ENCODE measurements around the gene ASB2.
A peak's percentile ranks its signal among the peaks of the same experiment; 100 is the strongest.

The ASB2 gene

GRCh38 chr14:93984987-93985410 is 8.6 kb upstream of the ASB2 start (continued):
- TF ChIP-seq, protein P1, sequence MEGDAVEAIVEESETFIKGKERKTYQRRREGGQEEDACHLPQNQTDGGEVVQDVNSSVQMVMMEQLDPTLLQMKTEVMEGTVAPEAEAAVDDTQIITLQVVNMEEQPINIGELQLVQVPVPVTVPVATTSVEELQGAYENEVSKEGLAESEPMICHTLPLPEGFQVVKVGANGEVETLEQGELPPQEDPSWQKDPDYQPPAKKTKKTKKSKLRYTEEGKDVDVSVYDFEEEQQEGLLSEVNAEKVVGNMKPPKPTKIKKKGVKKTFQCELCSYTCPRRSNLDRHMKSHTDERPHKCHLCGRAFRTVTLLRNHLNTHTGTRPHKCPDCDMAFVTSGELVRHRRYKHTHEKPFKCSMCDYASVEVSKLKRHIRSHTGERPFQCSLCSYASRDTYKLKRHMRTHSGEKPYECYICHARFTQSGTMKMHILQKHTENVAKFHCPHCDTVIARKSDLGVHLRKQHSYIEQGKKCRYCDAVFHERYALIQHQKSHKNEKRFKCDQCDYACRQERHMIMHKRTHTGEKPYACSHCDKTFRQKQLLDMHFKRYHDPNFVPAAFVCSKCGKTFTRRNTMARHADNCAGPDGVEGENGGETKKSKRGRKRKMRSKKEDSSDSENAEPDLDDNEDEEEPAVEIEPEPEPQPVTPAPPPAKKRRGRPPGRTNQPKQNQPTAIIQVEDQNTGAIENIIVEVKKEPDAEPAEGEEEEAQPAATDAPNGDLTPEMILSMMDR (tag by site-specific recombination; IDR thresholded peaks at IDR 0.05): peak; percentile 82; the same call in 1 of the 2 replicates
- peak; percentile 54; the same call in 1 of the 2 replicates for TF ChIP-seq ZNF394 (tag by site-specific recombination; IDR thresholded peaks at IDR 0.05; ENCODE audit: borderline replicate concordance)
- TF ChIP-seq ZNF24 (tag by site-specific recombination; IDR thresholded peaks at IDR 0.05): peak; percentile 42; the same call in 1 of the 2 replicates
- TF ChIP-seq, protein P2, sequence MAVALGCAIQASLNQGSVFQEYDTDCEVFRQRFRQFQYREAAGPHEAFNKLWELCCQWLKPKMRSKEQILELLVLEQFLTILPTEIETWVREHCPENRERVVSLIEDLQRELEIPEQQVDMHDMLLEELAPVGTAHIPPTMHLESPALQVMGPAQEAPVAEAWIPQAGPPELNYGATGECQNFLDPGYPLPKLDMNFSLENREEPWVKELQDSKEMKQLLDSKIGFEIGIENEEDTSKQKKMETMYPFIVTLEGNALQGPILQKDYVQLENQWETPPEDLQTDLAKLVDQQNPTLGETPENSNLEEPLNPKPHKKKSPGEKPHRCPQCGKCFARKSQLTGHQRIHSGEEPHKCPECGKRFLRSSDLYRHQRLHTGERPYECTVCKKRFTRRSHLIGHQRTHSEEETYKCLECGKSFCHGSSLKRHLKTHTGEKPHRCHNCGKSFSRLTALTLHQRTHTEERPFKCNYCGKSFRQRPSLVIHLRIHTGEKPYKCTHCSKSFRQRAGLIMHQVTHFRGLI (tag by site-specific recombination; IDR thresholded peaks at IDR 0.05): no peak
- no peak for TF ChIP-seq ZNF302 (tag by site-specific recombination; IDR thresholded peaks at IDR 0.05; ENCODE audit: low read depth)
- TF ChIP-seq ZIC2 (tag by site-specific recombination; IDR thresholded peaks at IDR 0.05): peak; percentile 62
- TF ChIP-seq ZNF76 (tag by site-specific recombination; IDR thresholded peaks at IDR 0.05; ENCODE audit: borderline replicate concordance, low read depth): no peak
- TF ChIP-seq ZNF121 (tag by site-specific recombination; IDR thresholded peaks at IDR 0.05): no peak
- no peak for TF ChIP-seq ZNF837 (tag by site-specific recombination; IDR thresholded peaks at IDR 0.05)
- TF ChIP-seq, protein P3, sequence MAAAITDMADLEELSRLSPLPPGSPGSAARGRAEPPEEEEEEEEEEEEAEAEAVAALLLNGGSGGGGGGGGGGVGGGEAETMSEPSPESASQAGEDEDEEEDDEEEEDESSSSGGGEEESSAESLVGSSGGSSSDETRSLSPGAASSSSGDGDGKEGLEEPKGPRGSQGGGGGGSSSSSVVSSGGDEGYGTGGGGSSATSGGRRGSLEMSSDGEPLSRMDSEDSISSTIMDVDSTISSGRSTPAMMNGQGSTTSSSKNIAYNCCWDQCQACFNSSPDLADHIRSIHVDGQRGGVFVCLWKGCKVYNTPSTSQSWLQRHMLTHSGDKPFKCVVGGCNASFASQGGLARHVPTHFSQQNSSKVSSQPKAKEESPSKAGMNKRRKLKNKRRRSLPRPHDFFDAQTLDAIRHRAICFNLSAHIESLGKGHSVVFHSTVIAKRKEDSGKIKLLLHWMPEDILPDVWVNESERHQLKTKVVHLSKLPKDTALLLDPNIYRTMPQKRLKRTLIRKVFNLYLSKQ (tag by site-specific recombination; IDR thresholded peaks at IDR 0.05; ENCODE audit: borderline replicate concordance): no peak
- TF ChIP-seq ZNF544 (tag by site-specific recombination; IDR thresholded peaks at IDR 0.05): no peak
- TF ChIP-seq PRDM10 (tag by site-specific recombination; IDR thresholded peaks at IDR 0.05): 0 out of 2 replicates have a peak, but pooled peaks have one; percentile 15
- TF ChIP-seq ZNF311 (tag by site-specific recombination; IDR thresholded peaks at IDR 0.05; ENCODE audit: borderline replicate concordance): no peak
- TF ChIP-seq ZNF140 (tag by site-specific recombination; IDR thresholded peaks at IDR 0.05): no peak
- TF ChIP-seq, protein P4, sequence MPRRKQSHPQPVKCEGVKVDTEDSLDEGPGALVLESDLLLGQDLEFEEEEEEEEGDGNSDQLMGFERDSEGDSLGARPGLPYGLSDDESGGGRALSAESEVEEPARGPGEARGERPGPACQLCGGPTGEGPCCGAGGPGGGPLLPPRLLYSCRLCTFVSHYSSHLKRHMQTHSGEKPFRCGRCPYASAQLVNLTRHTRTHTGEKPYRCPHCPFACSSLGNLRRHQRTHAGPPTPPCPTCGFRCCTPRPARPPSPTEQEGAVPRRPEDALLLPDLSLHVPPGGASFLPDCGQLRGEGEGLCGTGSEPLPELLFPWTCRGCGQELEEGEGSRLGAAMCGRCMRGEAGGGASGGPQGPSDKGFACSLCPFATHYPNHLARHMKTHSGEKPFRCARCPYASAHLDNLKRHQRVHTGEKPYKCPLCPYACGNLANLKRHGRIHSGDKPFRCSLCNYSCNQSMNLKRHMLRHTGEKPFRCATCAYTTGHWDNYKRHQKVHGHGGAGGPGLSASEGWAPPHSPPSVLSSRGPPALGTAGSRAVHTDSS (tag by site-specific recombination; IDR thresholded peaks at IDR 0.05): no peak
- 0 out of 2 replicates have a peak, but pooled peaks have one; percentile 34 for TF ChIP-seq ZNF335 (tag by site-specific recombination; conservative IDR thresholded peaks at IDR 0.05)

DNA sequence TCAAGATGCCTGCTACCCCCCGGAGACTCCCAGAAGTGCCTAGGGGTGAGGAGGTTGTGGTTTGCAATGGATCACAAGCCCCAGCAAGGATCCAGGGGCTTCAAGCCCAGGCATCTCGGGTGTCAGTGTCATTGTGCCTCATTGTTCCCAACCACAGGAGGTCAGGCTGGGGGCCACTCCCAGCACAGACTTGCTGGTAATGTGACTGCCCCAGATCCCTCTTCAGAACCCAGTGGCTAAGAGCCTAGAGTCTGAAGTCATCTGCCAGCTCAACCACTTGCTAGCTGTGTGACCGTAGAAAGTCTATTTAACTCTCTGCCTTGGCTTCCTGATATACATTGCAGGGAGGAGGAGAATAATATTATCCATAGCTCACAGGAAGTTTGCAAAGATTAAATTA is 7.7 kb upstream of the ASB2 start:
- Histone ChIP-seq H3K9me3 (ENCODE audit: control insufficient read depth, insufficient read depth, low read depth, low read length) (no peaks in the 10 kb centered on the region), H3K27ac (ENCODE audit: extremely low read depth, low read depth, low read length) (no peak overlapping the region), H3K4me1 (ENCODE audit: control insufficient read depth, insufficient read depth, low read length) (no peaks in the 10 kb centered on the region), H3K4me3 (ENCODE audit: low read depth, low read length) (no peak overlapping the region), H3K36me3 (ENCODE audit: control insufficient read depth in 2 of 2, insufficient read depth in 1 of 2, low read length in 2 of 2) (no peaks in the 10 kb centered on the region)
- ChIA-PET CTCF (interaction anchor here (0.7 to 5.2 kb wide), 9 partner anchors 13 to 153 kb away, joined by 3 to 27 read pairs (median 5); no protein-coding TSS in a partner anchor), POLR2A (no interaction called here)
- peak; percentile 87 for TF ChIP-seq ZIC2 (tag by site-specific recombination; IDR thresholded peaks at IDR 0.05)
- TF ChIP-seq RBAK (tag by site-specific recombination; IDR thresholded peaks at IDR 0.05): no peak
- TF ChIP-seq ZNF664 (tag by site-specific recombination; IDR thresholded peaks at IDR 0.05): no peak
- no peak for TF ChIP-seq ZNF426 (tag by site-specific recombination; IDR thresholded peaks at IDR 0.05)
- TF ChIP-seq ZNF660 (tag by site-specific recombination; IDR thresholded peaks at IDR 0.05): peak; percentile 38; the same call in 1 of the 2 replicates
- peak; percentile 99 for TF ChIP-seq GLIS1 (tag by site-specific recombination; IDR thresholded peaks at IDR 0.05)
- TF ChIP-seq ZNF549 (tag by site-specific recombination; IDR thresholded peaks at IDR 0.05): no peak
- TF ChIP-seq HOXC10 (CRISPR knock-in tag; IDR thresholded peaks at IDR 0.05): no peak
- no peak for TF ChIP-seq ZBTB17 (tag by site-specific recombination; IDR thresholded peaks at IDR 0.05)
- no peak for TF ChIP-seq ZSCAN30 (tag by site-specific recombination; IDR thresholded peaks at IDR 0.05)
- TF ChIP-seq ZNF843 (tag by site-specific recombination; IDR thresholded peaks at IDR 0.05): no peak

Data from HEK293 (cell line).